GM19455 (cell line): Measurements from ENCODE around the gene TBC1D12.
"Not testable (repeated sequence)": the region's sequence is repeated elsewhere in the genome, so short reads cannot be mapped to it uniquely, and the experiment has no call there.

Source experiments
- ATAC-seq: cut with Tn5 transposase; IDR thresholded peaks from one replicate; pipeline ENCODE4 v1.9.1; 2021; ENCODE audit not compliant: unreplicated experiment

Gene TBC1D12

GRCh38 chr10:94402204-94402842 is at the start of gene TBC1D12:
TBC1D12 (plus strand) TSS chr10:94402541; CDS start chr10:94402614, 73 bp downstream.
- peak; percentile 70 for ATAC-seq

GRCh38 chr10:94353336-94353735 is 49.0 kb upstream of the TBC1D12 start:
- ATAC-seq = no peak

- no peak for ATAC-seq
Observed at GRCh38 chr10:94355841-94356240, 46.5 kb upstream of the TBC1D12 start.

GRCh38 chr10:94357193-94357592 is 45.1 kb upstream of the TBC1D12 start:
- no peak for ATAC-seq

- no peak for ATAC-seq
Observed at GRCh38 chr10:94358480-94358879, 43.9 kb upstream of the TBC1D12 start.

GRCh38 chr10:94361171-94361794 is 41.1 kb upstream of the TBC1D12 start:
- no peak for ATAC-seq

- peak; percentile 100 for ATAC-seq
Observed at GRCh38 chr10:94362360-94363250, 39.7 kb upstream of the TBC1D12 start, which contains the start of gene NOC3L. NOC3L (minus strand) TSS chr10:94362939; CDS start chr10:94362838, 101 bp downstream.

- peak; percentile 22 for ATAC-seq
Observed at GRCh38 chr10:94363251-94363565, 39.1 kb upstream of the TBC1D12 start.

- ATAC-seq = no peak
Observed at GRCh38 chr10:94364482-94364881, 37.9 kb upstream of the TBC1D12 start.

- ATAC-seq = no peak
Observed at GRCh38 chr10:94366382-94366781, 36.0 kb upstream of the TBC1D12 start.

- ATAC-seq = no peak
Observed at GRCh38 chr10:94370501-94370900, 31.8 kb upstream of the TBC1D12 start.

- ATAC-seq = no peak
Observed at GRCh38 chr10:94375374-94375773, 27.0 kb upstream of the TBC1D12 start.

GRCh38 chr10:94376865-94377264 is 25.5 kb upstream of the TBC1D12 start:
- ATAC-seq = no peak

GRCh38 chr10:94383530-94383929 is 18.8 kb upstream of the TBC1D12 start:
- no peak for ATAC-seq

- ATAC-seq = not testable (repeated sequence)
Observed at GRCh38 chr10:94385733-94386132, 16.6 kb upstream of the TBC1D12 start.

GRCh38 chr10:94392117-94392516 is 10.2 kb upstream of the TBC1D12 start:
- ATAC-seq = not testable (repeated sequence)

- ATAC-seq = no peak
Observed at GRCh38 chr10:94397549-94398370, 4.6 kb upstream of the TBC1D12 start.

GRCh38 chr10:94398762-94399161 is 3.6 kb upstream of the TBC1D12 start:
- no peak for ATAC-seq

- peak; percentile 32 for ATAC-seq
Observed at GRCh38 chr10:94402843-94403379, 570 bp downstream of the TBC1D12 start.

- ATAC-seq = peak; percentile 65
Observed at GRCh38 chr10:94403380-94404213, 1.3 kb downstream of the TBC1D12 start.
